Measurements from ENCODE around the gene SETBP1. TPM values are rescaled to one million over a fixed set of nuclear protein-coding genes. Genes with fewer than 3 reads are reported as not detected.

SETBP1 gene
- total and polyA plus RNA-seq, 3 donors from 2014 or later, result 6.2 to 34.7 (median 33.1) TPM

DNA sequence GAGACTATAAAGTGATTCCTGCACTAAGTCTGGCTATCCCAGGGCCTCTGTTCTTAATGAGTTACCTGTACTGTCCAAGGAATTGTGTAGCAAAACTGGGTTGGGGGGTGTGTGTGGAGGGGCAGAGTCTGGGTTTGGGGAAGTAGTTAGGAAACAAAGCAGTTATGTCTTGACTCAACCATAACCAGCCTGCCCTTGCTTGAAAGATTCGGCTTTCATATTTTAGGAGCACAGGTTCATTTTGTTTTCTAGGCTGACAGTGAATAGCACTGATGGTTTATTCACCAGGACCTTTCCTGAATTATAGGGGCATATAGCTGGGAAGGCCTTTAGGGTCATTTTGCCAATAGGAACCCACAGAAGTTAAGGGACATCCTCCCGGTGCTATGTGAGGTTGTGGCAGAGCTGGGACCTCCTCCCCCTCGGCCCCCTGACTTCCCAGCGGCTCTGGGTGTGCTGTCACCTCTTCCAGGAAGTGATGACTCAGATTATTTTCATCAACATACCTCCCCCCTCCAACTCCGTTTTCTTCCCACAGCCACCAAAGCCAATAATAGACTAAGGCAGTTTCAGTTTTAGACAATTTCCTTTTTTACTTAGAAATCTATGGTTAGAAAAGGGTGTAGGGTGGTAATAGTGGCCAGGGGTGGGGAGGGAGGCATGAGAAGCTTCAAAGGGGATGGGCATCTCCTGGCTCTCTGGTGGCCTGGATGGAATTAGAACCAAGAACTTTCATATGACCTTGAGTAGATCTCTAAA is 44.8 kb downstream of the SETBP1 start:
- 40 to 63% methylated on average over 5 of the region's 5 CpGs for WGBS, 2 donors

DNA sequence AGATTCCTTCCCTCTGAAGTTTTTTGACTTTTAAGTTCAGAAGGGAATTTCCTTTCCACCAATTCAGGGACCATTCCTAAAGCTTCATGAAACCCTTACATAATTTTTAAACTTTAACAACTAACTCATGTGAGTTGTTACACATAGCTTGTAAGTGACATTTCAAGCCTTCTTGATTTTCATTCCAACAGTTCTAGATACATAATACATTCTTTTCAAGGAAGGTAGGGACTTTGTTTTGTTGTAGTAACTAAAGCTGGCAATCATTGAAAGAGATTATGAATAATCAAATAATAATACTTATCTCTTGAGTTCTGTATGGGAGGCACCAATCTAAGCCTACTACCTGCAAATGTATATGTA is 45.4 kb downstream of the SETBP1 start:
- intact Hi-C loops (cut with DNase I; ENCODE audit: low total_unique reads), result no loop called here
- H3K4me3 ChIP-seq, result no peak overlapping the region
- TF ChIP-seq POLR2A (IDR thresholded peaks at IDR 0.05), result no peak
- TF ChIP-seq, protein P1, sequence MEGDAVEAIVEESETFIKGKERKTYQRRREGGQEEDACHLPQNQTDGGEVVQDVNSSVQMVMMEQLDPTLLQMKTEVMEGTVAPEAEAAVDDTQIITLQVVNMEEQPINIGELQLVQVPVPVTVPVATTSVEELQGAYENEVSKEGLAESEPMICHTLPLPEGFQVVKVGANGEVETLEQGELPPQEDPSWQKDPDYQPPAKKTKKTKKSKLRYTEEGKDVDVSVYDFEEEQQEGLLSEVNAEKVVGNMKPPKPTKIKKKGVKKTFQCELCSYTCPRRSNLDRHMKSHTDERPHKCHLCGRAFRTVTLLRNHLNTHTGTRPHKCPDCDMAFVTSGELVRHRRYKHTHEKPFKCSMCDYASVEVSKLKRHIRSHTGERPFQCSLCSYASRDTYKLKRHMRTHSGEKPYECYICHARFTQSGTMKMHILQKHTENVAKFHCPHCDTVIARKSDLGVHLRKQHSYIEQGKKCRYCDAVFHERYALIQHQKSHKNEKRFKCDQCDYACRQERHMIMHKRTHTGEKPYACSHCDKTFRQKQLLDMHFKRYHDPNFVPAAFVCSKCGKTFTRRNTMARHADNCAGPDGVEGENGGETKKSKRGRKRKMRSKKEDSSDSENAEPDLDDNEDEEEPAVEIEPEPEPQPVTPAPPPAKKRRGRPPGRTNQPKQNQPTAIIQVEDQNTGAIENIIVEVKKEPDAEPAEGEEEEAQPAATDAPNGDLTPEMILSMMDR (IDR thresholded peaks at IDR 0.05), result no peak
- H3K4me1 ChIP-seq, result peaks cover 13% of the 10 kb centered on the region
- no peak for DNase-seq
- peak overlapping the region in 1 of 2 donors; percentile 73 for H3K27ac ChIP-seq
- no peaks in the 10 kb centered on the region for H3K36me3 ChIP-seq (ENCODE audit: low read depth, missing control alignments)
- no peaks in the 10 kb centered on the region for H3K9me3 ChIP-seq
- H3K27me3 ChIP-seq, result no peaks in the 10 kb centered on the region

More for the DNA sequence above, 44.8 kb downstream of the SETBP1 start:
- Histone ChIP-seq H3K27ac (peak overlapping the region in 1 of 2 donors; percentile 73), H3K27me3 (no peaks in the 10 kb centered on the region), H3K4me3 (no peak overlapping the region), H3K4me1 (peaks cover 13% of the 10 kb centered on the region), H3K9me3 (no peaks in the 10 kb centered on the region), H3K36me3 (ENCODE audit: low read depth, missing control alignments) (no peaks in the 10 kb centered on the region)
- intact Hi-C loops (cut with DNase I; ENCODE audit: low total_unique reads), result no loop called here
- TF ChIP-seq, protein P1 (IDR thresholded peaks at IDR 0.05), result no peak
- TF ChIP-seq POLR2A (IDR thresholded peaks at IDR 0.05), result no peak
- DNase-seq, result no peak

DNA sequence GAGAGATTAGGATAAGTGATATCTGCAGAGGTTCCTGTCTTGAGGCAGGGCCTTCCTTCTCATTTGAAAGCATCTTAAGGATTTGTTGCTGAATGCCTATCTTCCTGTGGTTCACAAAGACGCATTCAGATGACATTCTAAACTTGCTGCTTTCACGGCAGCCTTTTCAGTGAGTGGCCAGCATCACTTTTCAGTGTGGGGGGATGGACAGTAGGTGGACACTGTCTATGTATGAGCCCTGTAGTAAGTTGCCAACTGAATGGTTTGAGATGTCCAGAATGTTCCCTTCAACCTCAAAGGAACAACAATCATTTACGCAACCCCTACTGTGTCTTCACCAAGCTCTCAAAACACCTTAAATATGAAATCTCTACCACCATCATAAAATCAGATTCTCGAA is 46.6 kb downstream of the SETBP1 start:
- WGBS, 2 donors, result 86 to 93% methylated on average over 3 to 4 of the region's 4 CpGs
- Histone ChIP-seq H3K4me1 (peaks cover 13% of the 10 kb centered on the region), H3K27ac (no peak overlapping the region), H3K9me3 (no peaks in the 10 kb centered on the region), H3K36me3 (ENCODE audit: low read depth, missing control alignments) (no peaks in the 10 kb centered on the region), H3K27me3 (no peaks in the 10 kb centered on the region), H3K4me3 (no peak overlapping the region)
- DNase-seq, result no peak
- TF ChIP-seq, protein P1 (IDR thresholded peaks at IDR 0.05), result no peak
- no peak for TF ChIP-seq POLR2A (IDR thresholded peaks at IDR 0.05)
- intact Hi-C loops (cut with DNase I; ENCODE audit: low total_unique reads), result no loop called here

DNA sequence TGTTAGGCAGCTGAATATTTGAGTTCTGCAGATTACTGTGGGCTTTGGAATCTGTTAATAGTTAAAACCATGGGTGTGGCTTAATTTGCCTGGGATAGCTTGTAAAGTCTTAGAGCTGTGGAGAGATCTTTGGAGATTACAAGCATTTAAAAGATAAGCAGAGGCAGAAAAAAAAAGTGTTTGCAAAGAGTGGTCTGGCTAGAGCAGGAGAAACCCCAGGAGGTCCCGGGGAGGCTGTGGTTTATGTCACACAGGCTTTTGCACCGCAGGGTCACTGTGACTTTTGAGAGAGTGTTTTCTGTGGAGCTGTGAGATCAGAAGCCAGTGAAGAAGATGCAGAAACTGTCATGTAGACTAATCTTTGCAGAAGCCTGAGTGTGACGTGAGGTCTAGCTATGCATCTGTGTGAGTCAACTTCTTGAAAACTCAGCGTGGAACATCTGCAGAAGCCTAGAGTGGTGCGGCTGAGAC is 49.0 kb downstream of the SETBP1 start:
- TF ChIP-seq, protein P1 (IDR thresholded peaks at IDR 0.05), result no peak
- no peak for TF ChIP-seq POLR2A (IDR thresholded peaks at IDR 0.05)
- peaks cover 13% of the 10 kb centered on the region for H3K4me1 ChIP-seq
- no peak for DNase-seq
- WGBS, 2 donors, result 93% methylated on average over 5 of the region's 5 CpGs
- H3K27me3 ChIP-seq, result no peaks in the 10 kb centered on the region
- no peaks in the 10 kb centered on the region for H3K9me3 ChIP-seq
- H3K27ac ChIP-seq, result no peak overlapping the region
- H3K4me3 ChIP-seq, result no peak overlapping the region
- H3K36me3 ChIP-seq (ENCODE audit: low read depth, missing control alignments), result no peaks in the 10 kb centered on the region
- intact Hi-C loops (cut with DNase I; ENCODE audit: low total_unique reads), result no loop called here
